WTC11 (cell line): ENCODE data around the gene SHOX. TPM values are rescaled to one million over a fixed set of nuclear protein-coding genes. Genes with fewer than 3 reads are reported as not detected.
A peak's percentile ranks its signal among the peaks of the same experiment; 100 is the strongest.

ENCODE experiments used
- ATAC-seq: fragments of 200-7000 bp; cut with Tn5 transposase; 2 replicates; pipeline ENCODE4 v1.10.0; 2021; ENCODE audit warnings: mild to moderate bottlenecking, moderate library complexity
- CTCF ChIA-PET: fragments of 300-600 bp; sonication (Branson Sonifier 250); formaldehyde crosslinking; loops from one replicate; lab custom pipeline; 2021; ENCODE audit warnings: antibody characterized with exemption; lab: Charles Lee
- POLR2A ChIA-PET: fragments of 350-600 bp; sonication (Branson Sonifier 250); formaldehyde crosslinking; loops from one replicate; lab custom pipeline; 2021; ENCODE audit warnings: antibody characterized with exemption; lab: Charles Lee
- DNase-seq: peaks from one replicate; pipeline ENCODE4 v3.0.0; 2021; ENCODE audit warnings: low spot score
- H3K27ac Mint-ChIP-seq: 2 replicates; pipeline ENCODE4 v1.8.0; 2021; ENCODE audit warnings: mixed read lengths
- H3K27me3 Mint-ChIP-seq: 2 replicates; pipeline ENCODE4 v1.8.0; 2021; ENCODE audit warnings: low read depth, mild to moderate bottlenecking, moderate library complexity, mixed read lengths
- H3K36me3 Mint-ChIP-seq: 2 replicates; pipeline ENCODE4 v1.8.0; 2021; ENCODE audit warnings: mixed read lengths
- H3K4me1 Mint-ChIP-seq: 2 replicates; pipeline ENCODE4 v1.8.0; 2022; ENCODE audit warnings: mixed read lengths
- H3K4me3 Mint-ChIP-seq: 2 replicates; pipeline ENCODE4 v1.8.0; 2021; ENCODE audit warnings: mild to moderate bottlenecking, moderate library complexity, mixed read lengths
- H3K9me3 Mint-ChIP-seq: 2 replicates; pipeline ENCODE4 v1.8.0; 2021; ENCODE audit warnings: mixed read lengths
- AR ChIP-seq: fragments of 250-450 bp; sonication (Bioruptor Pico); IDR thresholded peaks from 2 replicates; pipeline ENCODE4 v1.9.0; 2021; ENCODE audit warnings: mild to moderate bottlenecking
- GTF2I ChIP-seq: fragments of 250-450 bp; sonication (Bioruptor Pico); conservative IDR thresholded peaks from 2 replicates; pipeline ENCODE4 v1.4.0; 2021; ENCODE audit warnings: mild to moderate bottlenecking
- HMGA2 ChIP-seq: fragments of 250-450 bp; sonication (Bioruptor Pico); IDR thresholded peaks from 2 replicates; pipeline ENCODE4 v1.4.0; 2021; ENCODE audit warnings: mild to moderate bottlenecking, moderate library complexity
- IRF2 ChIP-seq: sonication (generic); formaldehyde crosslinking; IDR thresholded peaks from 2 replicates; pipeline ENCODE4 v1.8.0; 2022; ENCODE audit warnings: low read depth, missing genetic modification reagents, borderline replicate concordance
- RORB ChIP-seq: fragments of 250-450 bp; sonication (Bioruptor Pico); IDR thresholded peaks from 2 replicates; pipeline ENCODE4 v1.9.0; 2021; ENCODE audit warnings: mild to moderate bottlenecking
- SP1 ChIP-seq: sonication (generic); formaldehyde crosslinking; conservative IDR thresholded peaks from 2 replicates; pipeline ENCODE4 v1.8.1; 2022; ENCODE audit warnings: missing genetic modification reagents
- ZBTB21 ChIP-seq: sonication (generic); formaldehyde crosslinking; IDR thresholded peaks from 2 replicates; pipeline ENCODE4 v1.8.1; 2023; ENCODE audit warnings: mild to moderate bottlenecking, missing genetic modification reagents, borderline replicate concordance
- ZNF219 ChIP-seq: sonication (generic); formaldehyde crosslinking; IDR thresholded peaks from 2 replicates; pipeline ENCODE4 v1.8.0; 2023; ENCODE audit warnings: missing genetic modification reagents, mild to moderate bottlenecking, borderline replicate concordance
- ZNF263 ChIP-seq: sonication (generic); formaldehyde crosslinking; IDR thresholded peaks from 2 replicates; pipeline ENCODE4 v1.8.1; 2022; ENCODE audit warnings: low read depth, mild to moderate bottlenecking, moderate library complexity, missing genetic modification reagents
- total RNA-seq: library from RNA; stranded (reverse); gene quantifications from 3 replicates; pipeline ENCODE4 v1.2.3, GENCODE V29; 2021
- TF ChIP-seq, protein P1 (sequence below): sonication (generic); formaldehyde crosslinking; IDR thresholded peaks from 2 replicates; pipeline ENCODE4 v1.8.0; 2022; ENCODE audit warnings: mild to moderate bottlenecking, missing genetic modification reagents
- TF ChIP-seq, protein P2 (sequence below): sonication (generic); formaldehyde crosslinking; conservative IDR thresholded peaks from 2 replicates; pipeline ENCODE4 v1.8.1; 2022; ENCODE audit warnings: mild to moderate bottlenecking, missing genetic modification reagents
- TF ChIP-seq, protein P3 (sequence below): sonication (generic); formaldehyde crosslinking; IDR thresholded peaks from 2 replicates; pipeline ENCODE4 v1.8.1; 2022; ENCODE audit warnings: missing genetic modification reagents, borderline replicate concordance
- TF ChIP-seq, protein P4 (sequence below): sonication (generic); formaldehyde crosslinking; IDR thresholded peaks from 2 replicates; pipeline ENCODE4 v1.8.0; 2022; ENCODE audit warnings: mild to moderate bottlenecking, missing genetic modification reagents
- TF ChIP-seq, protein P5 (sequence below): sonication (generic); formaldehyde crosslinking; IDR thresholded peaks from 2 replicates; pipeline ENCODE4 v1.8.1; 2023; ENCODE audit warnings: mild to moderate bottlenecking, missing genetic modification reagents, moderate library complexity
- TF ChIP-seq, protein P6 (sequence below): sonication (generic); formaldehyde crosslinking; IDR thresholded peaks from 2 replicates; pipeline ENCODE4 v1.8.1; 2022; ENCODE audit warnings: low read depth, missing genetic modification reagents, borderline replicate concordance
- TF ChIP-seq, protein P7 (sequence below): fragments of 250-450 bp; sonication (Bioruptor Pico); IDR thresholded peaks from 2 replicates; pipeline ENCODE4 v1.9.0; 2021; ENCODE audit warnings: mild to moderate bottlenecking

SHOX gene
- total RNA-seq, 1 experiment from 2014 or later, result 0.09 TPM

GRCh38 chrX:638482-639131 is 8.0 kb downstream of the SHOX start:
- CTCF ChIA-PET, result no interaction called here
- no peak for TF ChIP-seq AR (CRISPR knock-in tag)
- TF ChIP-seq, protein P1, sequence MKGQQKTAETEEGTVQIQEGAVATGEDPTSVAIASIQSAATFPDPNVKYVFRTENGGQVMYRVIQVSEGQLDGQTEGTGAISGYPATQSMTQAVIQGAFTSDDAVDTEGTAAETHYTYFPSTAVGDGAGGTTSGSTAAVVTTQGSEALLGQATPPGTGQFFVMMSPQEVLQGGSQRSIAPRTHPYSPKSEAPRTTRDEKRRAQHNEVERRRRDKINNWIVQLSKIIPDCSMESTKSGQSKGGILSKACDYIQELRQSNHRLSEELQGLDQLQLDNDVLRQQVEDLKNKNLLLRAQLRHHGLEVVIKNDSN (CRISPR knock-in tag), result no peak
- TF ChIP-seq, protein P2, sequence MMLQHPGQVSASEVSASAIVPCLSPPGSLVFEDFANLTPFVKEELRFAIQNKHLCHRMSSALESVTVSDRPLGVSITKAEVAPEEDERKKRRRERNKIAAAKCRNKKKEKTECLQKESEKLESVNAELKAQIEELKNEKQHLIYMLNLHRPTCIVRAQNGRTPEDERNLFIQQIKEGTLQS (CRISPR knock-in tag), result no peak
- TF ChIP-seq, protein P3, sequence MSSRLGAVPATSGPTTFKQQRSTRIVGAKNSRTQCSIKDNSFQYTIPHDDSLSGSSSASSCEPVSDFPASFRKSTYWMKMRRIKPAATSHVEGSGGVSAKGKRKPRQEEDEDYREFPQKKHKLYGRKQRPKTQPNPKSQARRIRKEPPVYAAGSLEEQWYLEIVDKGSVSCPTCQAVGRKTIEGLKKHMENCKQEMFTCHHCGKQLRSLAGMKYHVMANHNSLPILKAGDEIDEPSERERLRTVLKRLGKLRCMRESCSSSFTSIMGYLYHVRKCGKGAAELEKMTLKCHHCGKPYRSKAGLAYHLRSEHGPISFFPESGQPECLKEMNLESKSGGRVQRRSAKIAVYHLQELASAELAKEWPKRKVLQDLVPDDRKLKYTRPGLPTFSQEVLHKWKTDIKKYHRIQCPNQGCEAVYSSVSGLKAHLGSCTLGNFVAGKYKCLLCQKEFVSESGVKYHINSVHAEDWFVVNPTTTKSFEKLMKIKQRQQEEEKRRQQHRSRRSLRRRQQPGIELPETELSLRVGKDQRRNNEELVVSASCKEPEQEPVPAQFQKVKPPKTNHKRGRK (CRISPR knock-in tag), result 0 out of 2 replicates have a peak, but pooled peaks have one; percentile 30
- TF ChIP-seq, protein P4, sequence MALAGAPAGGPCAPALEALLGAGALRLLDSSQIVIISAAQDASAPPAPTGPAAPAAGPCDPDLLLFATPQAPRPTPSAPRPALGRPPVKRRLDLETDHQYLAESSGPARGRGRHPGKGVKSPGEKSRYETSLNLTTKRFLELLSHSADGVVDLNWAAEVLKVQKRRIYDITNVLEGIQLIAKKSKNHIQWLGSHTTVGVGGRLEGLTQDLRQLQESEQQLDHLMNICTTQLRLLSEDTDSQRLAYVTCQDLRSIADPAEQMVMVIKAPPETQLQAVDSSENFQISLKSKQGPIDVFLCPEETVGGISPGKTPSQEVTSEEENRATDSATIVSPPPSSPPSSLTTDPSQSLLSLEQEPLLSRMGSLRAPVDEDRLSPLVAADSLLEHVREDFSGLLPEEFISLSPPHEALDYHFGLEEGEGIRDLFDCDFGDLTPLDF, result no peak
- TF ChIP-seq ZNF263 (CRISPR knock-in tag), result no peak
- no peak for TF ChIP-seq GTF2I
- TF ChIP-seq SP1 (CRISPR knock-in tag), result 0 out of 2 replicates have a peak, but pooled peaks have one; percentile 13
- no peak for TF ChIP-seq IRF2 (CRISPR knock-in tag)
- peaks cover 93% of the 10 kb centered on the region for H3K27me3 Mint-ChIP-seq
- peak overlapping the region; percentile 49 for H3K4me3 Mint-ChIP-seq
- 0 out of 2 replicates have a peak, but pooled peaks cover 3% of the 10 kb centered on the region for H3K36me3 Mint-ChIP-seq
- DNase-seq (no peak), ATAC-seq (peak; percentile 43)
- POLR2A ChIA-PET, result no interaction called here
- H3K9me3 Mint-ChIP-seq, result no peaks in the 10 kb centered on the region
- peaks cover 46% of the 10 kb centered on the region for H3K4me1 Mint-ChIP-seq
- H3K27ac Mint-ChIP-seq, result no peak overlapping the region

DNA sequence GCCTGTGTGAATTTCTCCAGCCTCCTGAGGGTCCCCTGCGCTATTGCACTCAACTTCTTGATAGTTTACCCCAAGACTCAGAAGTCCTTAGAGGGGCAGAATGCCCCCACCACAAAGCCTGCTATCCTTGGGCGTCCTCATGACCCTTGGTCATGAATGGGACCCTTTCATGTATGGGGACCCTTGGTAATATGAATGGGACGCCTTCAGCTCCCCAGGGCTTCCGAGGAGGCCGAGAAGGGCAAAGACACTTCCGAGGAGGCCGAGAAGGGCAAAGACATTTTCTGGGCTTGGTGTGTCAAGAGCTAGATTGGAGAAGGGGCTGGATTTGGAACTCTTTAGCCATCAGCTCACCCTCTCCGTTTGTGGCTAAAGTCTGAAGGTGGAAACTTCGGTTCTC is 8.6 kb downstream of the SHOX start:
- POLR2A ChIA-PET, result no interaction called here

More for the DNA sequence above, 8.6 kb downstream of the SHOX start:
- Mint-ChIP-seq H3K4me3 (peak overlapping the region; percentile 49), H3K27ac (no peak overlapping the region), H3K27me3 (peaks cover 93% of the 10 kb centered on the region), H3K36me3 (0 out of 2 replicates have a peak, but pooled peaks cover 3% of the 10 kb centered on the region), H3K9me3 (no peaks in the 10 kb centered on the region), H3K4me1 (peaks cover 42% of the 10 kb centered on the region)
- CTCF ChIA-PET, result no interaction called here
- DNase-seq, result no peak
- no peak for ATAC-seq
- TF ChIP-seq ZBTB21 (no peak), RORB (CRISPR knock-in tag) (no peak), HMGA2 (no peak), ZNF219 (no peak)
- TF ChIP-seq, protein P5, sequence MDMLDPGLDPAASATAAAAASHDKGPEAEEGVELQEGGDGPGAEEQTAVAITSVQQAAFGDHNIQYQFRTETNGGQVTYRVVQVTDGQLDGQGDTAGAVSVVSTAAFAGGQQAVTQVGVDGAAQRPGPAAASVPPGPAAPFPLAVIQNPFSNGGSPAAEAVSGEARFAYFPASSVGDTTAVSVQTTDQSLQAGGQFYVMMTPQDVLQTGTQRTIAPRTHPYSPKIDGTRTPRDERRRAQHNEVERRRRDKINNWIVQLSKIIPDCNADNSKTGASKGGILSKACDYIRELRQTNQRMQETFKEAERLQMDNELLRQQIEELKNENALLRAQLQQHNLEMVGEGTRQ, result no peak
- TF ChIP-seq, protein P3 (CRISPR knock-in tag), result 0 out of 2 replicates have a peak, but pooled peaks have one; percentile 5
- TF ChIP-seq, protein P6, sequence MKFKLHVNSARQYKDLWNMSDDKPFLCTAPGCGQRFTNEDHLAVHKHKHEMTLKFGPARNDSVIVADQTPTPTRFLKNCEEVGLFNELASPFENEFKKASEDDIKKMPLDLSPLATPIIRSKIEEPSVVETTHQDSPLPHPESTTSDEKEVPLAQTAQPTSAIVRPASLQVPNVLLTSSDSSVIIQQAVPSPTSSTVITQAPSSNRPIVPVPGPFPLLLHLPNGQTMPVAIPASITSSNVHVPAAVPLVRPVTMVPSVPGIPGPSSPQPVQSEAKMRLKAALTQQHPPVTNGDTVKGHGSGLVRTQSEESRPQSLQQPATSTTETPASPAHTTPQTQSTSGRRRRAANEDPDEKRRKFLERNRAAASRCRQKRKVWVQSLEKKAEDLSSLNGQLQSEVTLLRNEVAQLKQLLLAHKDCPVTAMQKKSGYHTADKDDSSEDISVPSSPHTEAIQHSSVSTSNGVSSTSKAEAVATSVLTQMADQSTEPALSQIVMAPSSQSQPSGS, result no peak
- TF ChIP-seq, protein P7, sequence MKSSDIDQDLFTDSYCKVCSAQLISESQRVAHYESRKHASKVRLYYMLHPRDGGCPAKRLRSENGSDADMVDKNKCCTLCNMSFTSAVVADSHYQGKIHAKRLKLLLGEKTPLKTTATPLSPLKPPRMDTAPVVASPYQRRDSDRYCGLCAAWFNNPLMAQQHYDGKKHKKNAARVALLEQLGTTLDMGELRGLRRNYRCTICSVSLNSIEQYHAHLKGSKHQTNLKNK (CRISPR knock-in tag), result no peak
